K562 (cell line): Measurements from ENCODE around the gene SNX3. TPM values are rescaled to one million over a fixed set of nuclear protein-coding genes. Genes with fewer than 3 reads are reported as not detected.

Source experiments
- ATAC-seq: fragments of 200-7000 bp; cut with Tn5 transposase; 3 replicates; pipeline ENCODE4 v1.9.1; 2020; ENCODE audit warnings: moderate library complexity
- BruUV-seq: library from RNA; stranded (reverse); fragments of 400-500 nt; replicated peaks from 2 replicates; lab custom pipeline; 2021; lab: Mats Ljungman, UMichigan
- CTCF ChIA-PET: fragments of 300-600 bp; formaldehyde crosslinking; extraction: SDS; loops from one replicate; lab custom pipeline; 2021; ENCODE audit warnings: low intra/inter-chr PET ratio; lab: Yijun Ruan, JAX
- POLR2A ChIA-PET: fragments of 300-600, 350-650 bp; sonication (Branson Sonifier 250); formaldehyde crosslinking; extraction: SDS; loops from one replicate; lab custom pipeline; 2021; ENCODE audit warnings: antibody characterized with exemption, inconsistent platforms; lab: Yijun Ruan, JAX
- DNase-seq, 4 experiments: peaks; one replicate each; pipeline versions ENCODE4 v3.0.0 to v3.0.0-alpha.2; 2011 to 2018; ENCODE audit warnings: low spot score in 3 of 4, mixed read lengths in 3 of 4; ENCODE audit errors: extremely low read depth in 1 of 4
- FAIRE-seq: peaks from 2 replicates; lab custom pipeline; 2011; peaks lifted over from hg19 to GRCh38; lab: Jason Lieb, UNC
- H2AFZ ChIP-seq: 2 replicates; pipeline ENCODE4 v1.6.0; 2011; ENCODE audit warnings: low read depth, low read length, control low read depth, inconsistent platforms
- H3K27ac ChIP-seq: fragments of 200-600 bp; 3 replicates; pipeline ENCODE4 v1.8.0; 2011; ENCODE audit warnings: low read depth, mild to moderate bottlenecking, control low read depth, inconsistent platforms, low read length, moderate library complexity, mixed read lengths; ENCODE audit errors: extremely low read depth
- H3K27me3 ChIP-seq, 2 experiments: fragments of 300-600 bp in 1 of 2; 2 replicates in 1 of 2; 3 replicates in 1 of 2; pipeline versions ENCODE4 v1.6.0 to v1.8.0; 2011; ENCODE audit warnings: inconsistent platforms in 2 of 2, low read length in 2 of 2, mild to moderate bottlenecking in 1 of 2, mixed read lengths in 1 of 2, moderate library complexity in 1 of 2; ENCODE audit not compliant: control insufficient read depth in 2 of 2, insufficient read depth in 2 of 2
- H3K36me3 ChIP-seq: fragments of 300-600 bp; 3 replicates; pipeline ENCODE4 v1.8.0; 2011; ENCODE audit warnings: mild to moderate bottlenecking, low read length, inconsistent platforms; ENCODE audit not compliant: control insufficient read depth, insufficient read depth
- H3K4me1 ChIP-seq, 2 experiments: fragments of 200-600 bp in 1 of 2; replicated peaks in 1 of 2; 2 replicates in 1 of 2; 3 replicates in 1 of 2; pipeline versions ENCODE4 v1.5.1 to v1.8.0; 2011; ENCODE audit warnings: inconsistent platforms in 2 of 2, low read length in 2 of 2, mild to moderate bottlenecking in 1 of 2, mixed read lengths in 1 of 2, moderate library complexity in 1 of 2; ENCODE audit not compliant: control insufficient read depth in 2 of 2, insufficient read depth in 2 of 2
- H3K4me2 ChIP-seq: 2 replicates; pipeline ENCODE4 v1.6.1; 2011; ENCODE audit warnings: low read length, control low read depth, inconsistent platforms, mixed read lengths; ENCODE audit not compliant: insufficient read depth
- H3K4me3 ChIP-seq: fragments of 200-600 bp; sonication (generic), shearing (Covaris generic); 2 replicates; pipeline ENCODE4 v1.5.1; 2016; ENCODE audit warnings: control low read depth, inconsistent platforms
- H3K79me2 ChIP-seq: fragments of 200-600 bp; 3 replicates; pipeline ENCODE4 v1.8.0; 2011; ENCODE audit warnings: low read length, inconsistent platforms; ENCODE audit not compliant: control insufficient read depth, insufficient read depth
- H3K9ac ChIP-seq, 2 experiments: 2 replicates each; pipeline versions ENCODE4 v1.6.0 to v1.6.1; 2011; ENCODE audit warnings: low read depth in 2 of 2, low read length in 2 of 2, control low read depth in 1 of 2, inconsistent platforms in 1 of 2, mild to moderate bottlenecking in 1 of 2, mixed read lengths in 1 of 2; ENCODE audit not compliant: insufficient read depth in 1 of 2
- H3K9me1 ChIP-seq: one replicate; pipeline ENCODE4 v1.6.0; 2011; ENCODE audit warnings: inconsistent platforms, mild to moderate bottlenecking, low read length, moderate library complexity; ENCODE audit not compliant: control insufficient read depth, insufficient read depth
- H3K9me3 ChIP-seq: replicated peaks from 2 replicates; pipeline ENCODE4 v1.5.1; 2011; ENCODE audit warnings: low read depth, low read length, inconsistent platforms; ENCODE audit not compliant: control insufficient read depth, insufficient read depth
- H4K20me1 ChIP-seq: replicated peaks from 2 replicates; pipeline ENCODE4 v1.6.1; 2011; ENCODE audit warnings: low read length, inconsistent platforms, mixed read lengths; ENCODE audit not compliant: control insufficient read depth, insufficient read depth
- ASH1L ChIP-seq: fragments of 450-650 bp; IDR thresholded peaks from 2 replicates; pipeline ENCODE4 v1.6.1; 2018; ENCODE audit warnings: borderline replicate concordance, mild to moderate bottlenecking, low read depth; ENCODE audit not compliant: partially characterized antibody
- CHD2 ChIP-seq: IDR thresholded peaks from 2 replicates; pipeline ENCODE4 v1.6.1; 2011; ENCODE audit warnings: low read depth, low read length
- EGR1 ChIP-seq: fragments of 450-650 bp; conservative IDR thresholded peaks from 2 replicates; pipeline ENCODE4 v1.6.1; 2017; ENCODE audit warnings: mild to moderate bottlenecking
- NR4A1 ChIP-seq, 2 experiments: fragments of 250-450 bp in 1 of 2; fragments of 450-650 bp in 1 of 2; sonication (Bioruptor Pico) in 1 of 2; IDR thresholded peaks; 2 replicates each; pipeline versions ENCODE4 v1.4.0 to v1.6.1; 2016 to 2020; ENCODE audit warnings: mild to moderate bottlenecking in 2 of 2, missing compliant biosample characterization in 1 of 2, missing genetic modification characterization in 1 of 2, moderate library complexity in 1 of 2
- TRIM28 ChIP-seq: fragments of 450-650 bp; IDR thresholded peaks from 2 replicates; pipeline ENCODE4 v1.6.1; 2017
- ZBTB5 ChIP-seq: fragments of 450-650 bp; IDR thresholded peaks from 2 replicates; pipeline ENCODE4 v1.6.1; 2017; ENCODE audit warnings: antibody characterized with exemption
- ZNF224 ChIP-seq: sonication (generic); formaldehyde crosslinking; IDR thresholded peaks from 2 replicates; pipeline ENCODE4 v1.8.0; 2022; ENCODE audit warnings: mild to moderate bottlenecking, missing genetic modification reagents
- ZNF280B ChIP-seq: fragments of 250-450 bp; sonication (Bioruptor Pico); IDR thresholded peaks from 2 replicates; pipeline ENCODE4 v1.5.1; 2021; ENCODE audit warnings: mild to moderate bottlenecking
- ZNF668 ChIP-seq: fragments of 250-450 bp; sonication (Bioruptor Pico); IDR thresholded peaks from 2 replicates; pipeline ENCODE4 v1.8.0; 2022; ENCODE audit warnings: mild to moderate bottlenecking, inconsistent platforms
- WGBS: fragments of 100-300 bp; shearing (Covaris generic); methylation state at CpG from one replicate; pipeline ENCODE4 v1.1.6; 2016; ENCODE audit warnings: low coverage, mixed read lengths; ENCODE audit not compliant: insufficient coverage; ENCODE audit errors: missing lambda C conversion rate; 5-methylcytosine and 5-hydroxymethylcytosine counted together
- in situ Hi-C: fragments of 300-500 bp; cut with MboI; formaldehyde crosslinking; loops from 4 replicates; pipeline ENCODE4 v1.15.0; 2018; ENCODE audit warnings: inconsistent platforms, mixed read lengths
- intact Hi-C: fragments of 100-400 bp; cut with micrococcal nuclease; formaldehyde crosslinking; loops from 2 replicates; pipeline ENCODE4 v1.14.2; 2022
- polyA plus RNA-seq, 8 experiments: library from polyadenylated mRNA; depleted of rRNA in 4 of 8; stranded (reverse) in 5 of 8; unstranded in 3 of 8; fragments of >200 nt; fragmentation: Nextera tagmentation in 2 of 8; fragmentation: Illumina TruSeq in 1 of 8; extraction: Ambion mirVana in 2 of 8; extraction: Trizol in 1 of 8; gene quantifications; 2 replicates each; pipeline versions ENCODE4 v1.2.1 to v1.2.3, GENCODE V29; 2011 to 2014; ENCODE audit warnings: inconsistent platforms in 1 of 8, missing spikeins in 1 of 8
- total RNA-seq, 7 experiments: library from RNA; depleted of rRNA in 6 of 7; stranded (reverse); fragments of >200 nt in 6 of 7; fragmentation: Illumina TruSeq in 2 of 7; extraction: Trizol in 2 of 7; gene quantifications; 2 replicates each; pipeline versions ENCODE4 v1.2.1 to v1.2.3, GENCODE V29; 2011 to 2021; ENCODE audit warnings: low replicate concordance in 1 of 7
- TF ChIP-seq, protein P1 (sequence below): fragments of 250-450 bp; sonication (Bioruptor Pico); IDR thresholded peaks from 2 replicates; pipeline ENCODE4 v1.6.1; 2021; ENCODE audit warnings: mild to moderate bottlenecking
- TF ChIP-seq, protein P2 (sequence below): sonication (generic); formaldehyde crosslinking; IDR thresholded peaks from 2 replicates; pipeline ENCODE4 v1.8.0; 2022; ENCODE audit warnings: mild to moderate bottlenecking, missing genetic modification reagents, borderline replicate concordance
- TF ChIP-seq, protein P3 (sequence below): fragments of 250-450 bp; sonication (Bioruptor Pico); IDR thresholded peaks from 2 replicates; pipeline ENCODE4 v1.4.0; 2020; ENCODE audit warnings: mild to moderate bottlenecking

SNX3 gene
- total and polyA plus RNA-seq, 9 of the 15 experiments (the other 6 are each of a cell fraction or from before 2014, with no cell fraction given): 48.9 to 410 (median 159) TPM

GRCh38 chr6:108163644-108164542, 96.9 kb downstream of the SNX3 start:
- intact Hi-C loops: no loop called here
- H3K4me3 ChIP-seq: no peak overlapping the region
- no peaks in the 10 kb centered on the region for H4K20me1 ChIP-seq
- TF ChIP-seq ZBTB5 (no peak), ZNF280B (CRISPR knock-in tag) (no peak), ZNF224 (CRISPR knock-in tag) (no peak), CHD2 (no peak), NR4A1 (CRISPR knock-in tag; IDR thresholded peaks at IDR 0.05) (no peak), NR4A1 (tag; IDR thresholded peaks at IDR 0.05) (no peak), TRIM28 (no peak), EGR1 (no peak), ZNF668 (no peak), ASH1L (no peak)
- TF ChIP-seq, protein P1, sequence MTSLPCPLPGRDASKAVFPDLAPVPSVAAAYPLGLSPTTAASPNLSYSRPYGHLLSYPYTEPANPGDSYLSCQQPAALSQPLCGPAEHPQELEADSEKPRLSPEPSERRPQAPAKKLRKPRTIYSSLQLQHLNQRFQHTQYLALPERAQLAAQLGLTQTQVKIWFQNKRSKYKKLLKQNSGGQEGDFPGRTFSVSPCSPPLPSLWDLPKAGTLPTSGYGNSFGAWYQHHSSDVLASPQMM (CRISPR knock-in tag): no peak
- TF ChIP-seq, protein P2, sequence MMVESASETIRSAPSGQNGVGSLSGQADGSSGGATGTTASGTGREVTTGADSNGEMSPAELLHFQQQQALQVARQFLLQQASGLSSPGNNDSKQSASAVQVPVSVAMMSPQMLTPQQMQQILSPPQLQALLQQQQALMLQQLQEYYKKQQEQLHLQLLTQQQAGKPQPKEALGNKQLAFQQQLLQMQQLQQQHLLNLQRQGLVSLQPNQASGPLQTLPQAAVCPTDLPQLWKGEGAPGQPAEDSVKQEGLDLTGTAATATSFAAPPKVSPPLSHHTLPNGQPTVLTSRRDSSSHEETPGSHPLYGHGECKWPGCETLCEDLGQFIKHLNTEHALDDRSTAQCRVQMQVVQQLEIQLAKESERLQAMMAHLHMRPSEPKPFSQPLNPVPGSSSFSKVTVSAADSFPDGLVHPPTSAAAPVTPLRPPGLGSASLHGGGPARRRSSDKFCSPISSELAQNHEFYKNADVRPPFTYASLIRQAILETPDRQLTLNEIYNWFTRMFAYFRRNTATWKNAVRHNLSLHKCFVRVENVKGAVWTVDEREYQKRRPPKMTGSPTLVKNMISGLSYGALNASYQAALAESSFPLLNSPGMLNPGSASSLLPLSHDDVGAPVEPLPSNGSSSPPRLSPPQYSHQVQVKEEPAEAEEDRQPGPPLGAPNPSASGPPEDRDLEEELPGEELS (CRISPR knock-in tag): no peak
- TF ChIP-seq, protein P3, sequence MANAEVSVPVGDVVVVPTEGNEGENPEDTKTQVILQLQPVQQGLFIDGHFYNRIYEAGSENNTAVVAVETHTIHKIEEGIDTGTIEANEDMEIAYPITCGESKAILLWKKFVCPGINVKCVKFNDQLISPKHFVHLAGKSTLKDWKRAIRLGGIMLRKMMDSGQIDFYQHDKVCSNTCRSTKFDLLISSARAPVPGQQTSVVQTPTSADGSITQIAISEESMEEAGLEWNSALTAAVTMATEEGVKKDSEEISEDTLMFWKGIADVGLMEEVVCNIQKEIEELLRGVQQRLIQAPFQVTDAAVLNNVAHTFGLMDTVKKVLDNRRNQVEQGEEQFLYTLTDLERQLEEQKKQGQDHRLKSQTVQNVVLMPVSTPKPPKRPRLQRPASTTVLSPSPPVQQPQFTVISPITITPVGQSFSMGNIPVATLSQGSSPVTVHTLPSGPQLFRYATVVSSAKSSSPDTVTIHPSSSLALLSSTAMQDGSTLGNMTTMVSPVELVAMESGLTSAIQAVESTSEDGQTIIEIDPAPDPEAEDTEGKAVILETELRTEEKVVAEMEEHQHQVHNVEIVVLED (CRISPR knock-in tag): no peak
- DNase-seq (no peak), ATAC-seq (no peak), FAIRE-seq (no peak)
- H3K9me3 ChIP-seq: no peaks in the 10 kb centered on the region
- H3K9me1 ChIP-seq: no peaks in the 10 kb centered on the region
- ChIA-PET POLR2A (interaction anchor here (0.7 kb wide), 1 partner anchor 63 kb away, joined by 4 read pairs; no protein-coding TSS in a partner anchor), CTCF (interaction anchor here (0.5 kb wide), 1 partner anchor 11 kb away, joined by 3 read pairs; no protein-coding TSS in a partner anchor)
- WGBS: 23% methylated on average over 41 of the region's 41 CpGs
- no peaks in the 10 kb centered on the region for H3K36me3 ChIP-seq
- in situ Hi-C loops: no loop called here
- H2AFZ ChIP-seq: no peak overlapping the region
- no peak overlapping the region for H3K27ac ChIP-seq
- BruUV-seq: no TSS peak
- no peaks in the 10 kb centered on the region for H3K79me2 ChIP-seq
- H3K27me3 ChIP-seq: peaks cover 43 to 57% of the 10 kb centered on the region in 2 experiments
- no peak overlapping the region for H3K9ac ChIP-seq
- no peak overlapping the region for H3K4me2 ChIP-seq
- peaks cover 0 to 31% of the 10 kb centered on the region in 2 experiments; a peak in 2 of 5 replicates for H3K4me1 ChIP-seq
